GM21390 (cell line): ENCODE measurements around the gene LENG1.
A peak's percentile ranks its signal among the peaks of the same experiment; 100 is the strongest.

Experiments
- ATAC-seq: cut with Tn5 transposase; IDR thresholded peaks from one replicate; pipeline ENCODE4 v1.9.1; 2021; ENCODE audit not compliant: unreplicated experiment

LENG1 gene

GRCh38 chr19:54142166-54142780 is 17.2 kb downstream of the LENG1 start:
- no peak for ATAC-seq

- no peak for ATAC-seq
Observed at GRCh38 chr19:54141356-54141755, 18.2 kb downstream of the LENG1 start.

GRCh38 chr19:54138489-54139256 is 20.8 kb downstream of the LENG1 start:
- no peak for ATAC-seq

GRCh38 chr19:54137699-54138488 is 21.6 kb downstream of the LENG1 start, which contains the start of gene CNOT3:
Gene CNOT3 (plus strand): TSS chr19:54137762. CDS start chr19:54142979, 5,217 bp downstream.
- ATAC-seq, result no peak

GRCh38 chr19:54136864-54137698 is 22.4 kb downstream of the LENG1 start:
- ATAC-seq, result peak; percentile 77

GRCh38 chr19:54136086-54136863 is 23.2 kb downstream of the LENG1 start:
- ATAC-seq, result peak; percentile 0

- ATAC-seq, result no peak
Observed at GRCh38 chr19:54133957-54134590, 25.4 kb downstream of the LENG1 start.

- no peak for ATAC-seq
Observed at GRCh38 chr19:54133312-54133956, 26.1 kb downstream of the LENG1 start.

- ATAC-seq, result no peak
Observed at GRCh38 chr19:54129617-54129996, 29.9 kb downstream of the LENG1 start.

- no peak for ATAC-seq
Observed at GRCh38 chr19:54128796-54129616, 30.5 kb downstream of the LENG1 start.

- ATAC-seq, result no peak
Observed at GRCh38 chr19:54128441-54128725, 31.1 kb downstream of the LENG1 start.

- ATAC-seq, result no peak
Observed at GRCh38 chr19:54127688-54128440, 31.7 kb downstream of the LENG1 start.

- ATAC-seq, result no peak
Observed at GRCh38 chr19:54125713-54126112, 33.8 kb downstream of the LENG1 start.

GRCh38 chr19:54124393-54124792 is 35.1 kb downstream of the LENG1 start:
- no peak for ATAC-seq

GRCh38 chr19:54123682-54124081 is 35.8 kb downstream of the LENG1 start:
- ATAC-seq, result no peak

- no peak for ATAC-seq
Observed at GRCh38 chr19:54121259-54121658, 38.3 kb downstream of the LENG1 start.

GRCh38 chr19:54115109-54116063 is 44.1 kb downstream of the LENG1 start, which contains the start of the genes PRPF31 and TFPT:
Gene PRPF31 (plus strand): TSS chr19:54115754. CDS start chr19:54118279, 2,525 bp downstream.
Gene TFPT (minus strand): TSS chr19:54115657. CDS start chr19:54115269, 388 bp downstream.
- ATAC-seq, result peak; percentile 77
